Sigmoid colon (tissue), 4 donors: ENCODE data around the gene NOXO1.

Experiments used
- CTCF ChIP-seq, 4 experiments: fragments of 450-650 bp in 3 of 4; fragments of 200-600 bp in 1 of 4; IDR thresholded peaks; one replicate each; pipeline ENCODE4 v1.5.1; 2016 to 2019; ENCODE audit warnings: antibody characterized with exemption in 4 of 4, mild to moderate bottlenecking in 3 of 4, moderate library complexity in 2 of 4
- EP300 ChIP-seq, 4 donors: sonication (generic); formaldehyde crosslinking; IDR thresholded peaks; one replicate each; pipeline ENCODE4 v1.6.1; 2017; ENCODE audit warnings: antibody characterized with exemption in 4 of 4
- POLR2A ChIP-seq, 2 donors: fragments of 450-650 bp; IDR thresholded peaks; one replicate each; pipeline ENCODE4 v1.6.1; 2016; ENCODE audit warnings: antibody characterized with exemption in 2 of 2, mild to moderate bottlenecking in 2 of 2, moderate library complexity in 2 of 2

- TF ChIP-seq CTCF (IDR thresholded peaks at IDR 0.05) (no peak), POLR2A (IDR thresholded peaks at IDR 0.05) (no peak), EP300 (IDR thresholded peaks at IDR 0.05) (no peak)
Observed at GRCh38 chr16:1932050-1933028, 48.9 kb downstream of the NOXO1 start.
